ENCODE measurements around the gene STAB2.

GRCh38 chr12:103772367-103773108 is 185.5 kb downstream of the STAB2 start:
- TF ChIP-seq CTCF (IDR thresholded peaks at IDR 0.05; ENCODE audit: low read length) (no peak), EZH2 (optimal IDR thresholded peaks at IDR 0.05; ENCODE audit: low read depth, low read length) (no peak), EZH2phosphoT487 (IDR thresholded peaks at IDR 0.05; ENCODE audit: low read length) (no peak)
